GM12872 (cell line): ENCODE data around the gene SORBS2.

ENCODE experiments used
- CTCF ChIP-seq: IDR thresholded peaks from 3 replicates; pipeline ENCODE4 v1.5.1; 2011; ENCODE audit warnings: low read depth, mild to moderate bottlenecking, low read length, moderate library complexity; ENCODE audit not compliant: insufficient read depth

Gene SORBS2

GRCh38 chr4:185778307-185778706, 33.7 kb downstream of the SORBS2 start:
- TF ChIP-seq CTCF, result no peak

- TF ChIP-seq CTCF, result no peak
These were observed 36.0 kb downstream of the SORBS2 start for GRCh38 chr4:185775792-185776555.

DNA sequence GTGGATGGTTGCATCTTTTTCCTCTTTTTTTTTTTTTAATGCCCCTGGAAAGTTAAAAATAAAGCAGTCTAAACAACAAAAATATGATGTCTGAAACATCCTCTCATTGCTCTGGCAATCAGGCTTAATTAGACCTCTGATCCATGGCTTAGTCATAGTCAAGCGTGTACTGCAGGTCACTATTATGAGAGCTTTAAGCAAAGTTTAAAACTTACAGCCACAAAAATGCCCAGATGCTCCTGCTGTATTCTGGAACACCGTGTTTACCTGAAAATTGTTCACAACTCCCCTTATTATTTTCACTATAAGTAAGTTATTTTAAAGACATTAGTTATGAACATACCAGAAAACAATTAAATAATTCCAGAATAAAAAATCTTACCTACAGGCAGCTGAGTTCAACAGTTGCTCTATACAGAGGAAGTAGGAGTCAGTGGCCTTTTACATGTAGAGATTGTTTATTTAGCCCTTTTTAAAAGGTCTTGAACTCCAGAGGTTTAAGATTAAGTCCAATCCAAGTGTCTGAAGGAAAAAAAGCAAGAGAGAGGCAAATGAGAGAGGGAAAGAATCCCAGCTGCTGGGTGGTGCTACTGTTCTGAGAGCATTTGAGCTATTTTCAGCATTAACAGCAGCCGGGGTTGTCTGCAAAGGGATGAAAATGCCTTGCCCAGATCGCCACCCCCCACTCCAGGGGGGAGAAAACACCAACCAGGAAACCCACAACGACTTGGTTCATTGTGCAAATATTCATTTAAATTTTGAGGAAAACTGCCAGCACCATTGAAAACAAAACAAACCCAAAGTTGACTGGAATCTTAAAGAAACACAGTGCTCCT, 36.9 kb downstream of the SORBS2 start:
- no peak for TF ChIP-seq CTCF

DNA sequence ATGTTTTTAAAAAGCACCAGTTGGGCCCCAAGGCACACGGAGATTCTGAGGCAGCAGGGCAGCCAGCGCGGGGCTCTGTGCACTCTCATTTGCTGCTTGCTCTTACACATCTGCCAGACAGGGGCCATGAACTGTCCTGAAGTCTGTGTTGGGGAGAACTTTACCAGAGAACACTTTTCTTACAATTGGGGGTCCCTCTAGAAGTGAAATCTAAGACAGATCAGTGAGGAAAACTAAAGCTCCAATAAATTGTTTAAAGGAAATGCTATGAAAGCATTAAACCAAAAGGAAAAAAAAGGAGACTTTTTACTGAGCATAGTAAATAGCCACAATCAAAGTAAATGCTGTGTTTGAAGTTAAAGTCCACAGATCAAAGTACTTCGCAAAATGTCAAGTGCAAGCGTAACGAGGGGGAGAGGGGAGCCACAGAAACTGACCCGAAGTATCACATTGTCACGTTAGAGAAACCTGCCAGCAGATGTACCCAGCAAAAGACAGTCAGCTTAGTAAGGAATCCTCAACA, 37.8 kb downstream of the SORBS2 start:
- TF ChIP-seq CTCF, result no peak

- no peak for TF ChIP-seq CTCF
These were observed 38.6 kb downstream of the SORBS2 start for GRCh38 chr4:185773419-185773818.

GRCh38 chr4:185772391-185773093, 39.5 kb downstream of the SORBS2 start:
- TF ChIP-seq CTCF, result no peak
